GM19468 (cell line): ENCODE data around the gene GAS2.
"Not testable (repeated sequence)": the region's sequence is repeated elsewhere in the genome, so short reads cannot be mapped to it uniquely, and the experiment has no call there.

Experiments used
- ATAC-seq: cut with Tn5 transposase; IDR thresholded peaks from one replicate; pipeline ENCODE4 v1.9.1; 2021; ENCODE audit warnings: mild to moderate bottlenecking, moderate library complexity, moderate number of reproducible peaks; ENCODE audit not compliant: unreplicated experiment; ENCODE audit errors: extremely low read depth

The GAS2 gene

DNA sequence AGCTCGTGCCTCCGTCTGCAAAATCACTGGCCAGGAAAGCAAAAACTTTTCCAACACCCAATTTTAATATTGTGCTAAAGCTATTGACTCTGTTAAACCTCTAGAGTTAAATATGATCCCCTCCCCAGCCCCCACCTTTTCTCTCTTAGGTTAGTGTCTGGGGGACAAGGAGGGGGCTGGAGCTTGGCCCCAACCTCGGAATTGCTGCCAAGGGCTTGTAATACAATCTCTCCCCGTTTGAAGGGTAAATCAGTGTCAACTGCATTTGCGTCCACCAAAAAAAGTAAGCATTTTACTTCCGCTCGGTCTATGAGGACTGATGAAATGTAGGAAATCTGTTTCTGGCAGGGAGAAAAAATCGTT is at the start of gene GAS2:
GAS2 (plus strand) TSS at position 287 of the 363 bp plus-strand sequence. CDS start 8,259 bp downstream, outside the sequence.
- ATAC-seq: no peak

DNA sequence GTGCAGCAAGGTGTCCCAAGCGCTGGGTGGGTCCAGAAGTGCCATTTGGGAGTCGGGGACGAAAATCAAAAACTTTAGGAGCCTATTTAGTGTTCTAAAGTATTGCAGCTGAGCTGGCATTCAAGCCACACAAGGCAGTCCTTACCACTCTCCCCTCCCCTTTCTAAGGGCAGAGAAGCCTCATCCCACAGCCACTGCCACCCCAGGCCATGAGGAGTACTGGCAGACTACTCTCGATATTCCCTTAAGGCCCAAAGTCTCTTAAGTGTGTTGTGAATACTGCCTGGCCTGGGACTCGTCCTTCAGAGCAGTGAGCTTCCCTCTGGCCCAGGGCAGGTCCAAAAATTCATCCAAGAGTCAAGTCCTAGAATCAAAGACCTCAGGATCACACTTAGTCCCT is 48.5 kb upstream of the GAS2 start:
- ATAC-seq: no peak

GRCh38 chr11:22624742-22625447 is 41.5 kb upstream of the GAS2 start:
- ATAC-seq: peak; percentile 34

DNA sequence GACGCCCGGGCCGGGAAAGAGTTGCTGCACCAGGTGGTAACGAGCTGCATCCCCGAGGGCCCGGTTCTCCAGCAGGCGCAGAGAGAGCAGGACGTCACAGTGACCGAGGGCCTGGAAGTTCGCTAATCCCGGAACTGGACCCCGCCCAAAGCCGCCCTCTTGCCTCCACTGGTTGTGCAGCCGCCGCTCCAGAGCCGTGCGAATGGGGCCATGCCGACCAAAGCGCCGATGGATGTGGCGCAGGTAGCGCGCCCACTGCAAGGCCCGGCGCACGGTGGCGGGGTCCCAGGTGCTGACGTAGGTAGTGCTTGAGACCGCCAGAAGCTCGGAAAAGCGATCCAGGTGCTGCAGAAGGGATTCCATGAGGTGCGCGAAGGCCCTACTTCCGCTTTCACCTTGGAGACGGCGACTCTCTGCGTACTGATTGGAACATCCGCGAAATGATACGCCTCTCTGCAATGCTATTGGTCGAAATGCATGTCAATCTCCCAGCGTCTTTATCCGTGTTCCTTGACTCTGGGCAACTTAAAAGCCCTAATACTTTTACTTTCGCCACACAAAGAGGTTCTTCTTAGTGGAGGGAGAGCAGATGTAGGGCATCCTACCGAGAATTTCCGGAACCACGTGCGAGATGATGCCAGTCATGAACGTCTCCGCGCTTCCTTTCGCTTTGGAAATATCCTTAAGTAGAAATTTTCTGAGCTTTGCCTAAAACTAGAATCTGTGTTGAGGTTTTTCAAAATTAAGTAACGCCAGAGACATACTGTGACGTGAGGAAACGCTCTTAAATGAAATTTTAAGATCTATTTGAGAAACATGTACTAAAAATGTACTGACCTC is 40.7 kb upstream of the GAS2 start, which contains the start of gene FANCF:
FANCF (minus strand) TSS at position 376 of the 840 bp plus-strand sequence; CDS start at position 363, 13 bp downstream.
- ATAC-seq: peak; percentile 97

GRCh38 chr11:22626573-22627239 is 39.7 kb upstream of the GAS2 start:
- ATAC-seq: no peak

GRCh38 chr11:22627421-22627820 is 39.0 kb upstream of the GAS2 start:
- no peak for ATAC-seq

DNA sequence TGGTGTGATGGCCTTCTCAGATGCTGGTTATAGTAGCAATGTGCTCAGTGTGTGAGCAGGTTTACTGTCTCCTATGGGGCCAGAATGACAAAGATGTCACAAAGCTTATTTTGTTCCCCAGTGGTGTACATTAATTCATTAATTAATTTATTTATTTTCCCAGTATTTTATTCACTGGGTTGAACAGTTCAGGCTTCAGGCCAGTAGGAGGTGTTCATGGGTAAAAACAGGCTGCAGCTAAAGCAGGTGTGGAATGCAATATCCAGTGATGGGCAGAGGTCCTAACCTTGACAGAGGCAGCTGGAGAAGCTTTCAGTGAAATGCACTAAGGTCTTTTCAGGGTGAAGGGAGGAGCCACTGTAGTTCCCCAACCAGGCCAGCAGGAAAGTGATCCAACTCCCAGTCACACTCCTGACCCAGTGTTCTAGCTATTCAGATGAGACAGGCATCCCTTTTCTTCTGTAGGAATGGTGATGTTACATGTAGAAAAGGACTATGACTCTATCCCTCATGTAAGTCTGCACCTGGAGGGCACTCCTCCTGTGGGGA is 33.0 kb upstream of the GAS2 start:
- ATAC-seq: no peak

DNA sequence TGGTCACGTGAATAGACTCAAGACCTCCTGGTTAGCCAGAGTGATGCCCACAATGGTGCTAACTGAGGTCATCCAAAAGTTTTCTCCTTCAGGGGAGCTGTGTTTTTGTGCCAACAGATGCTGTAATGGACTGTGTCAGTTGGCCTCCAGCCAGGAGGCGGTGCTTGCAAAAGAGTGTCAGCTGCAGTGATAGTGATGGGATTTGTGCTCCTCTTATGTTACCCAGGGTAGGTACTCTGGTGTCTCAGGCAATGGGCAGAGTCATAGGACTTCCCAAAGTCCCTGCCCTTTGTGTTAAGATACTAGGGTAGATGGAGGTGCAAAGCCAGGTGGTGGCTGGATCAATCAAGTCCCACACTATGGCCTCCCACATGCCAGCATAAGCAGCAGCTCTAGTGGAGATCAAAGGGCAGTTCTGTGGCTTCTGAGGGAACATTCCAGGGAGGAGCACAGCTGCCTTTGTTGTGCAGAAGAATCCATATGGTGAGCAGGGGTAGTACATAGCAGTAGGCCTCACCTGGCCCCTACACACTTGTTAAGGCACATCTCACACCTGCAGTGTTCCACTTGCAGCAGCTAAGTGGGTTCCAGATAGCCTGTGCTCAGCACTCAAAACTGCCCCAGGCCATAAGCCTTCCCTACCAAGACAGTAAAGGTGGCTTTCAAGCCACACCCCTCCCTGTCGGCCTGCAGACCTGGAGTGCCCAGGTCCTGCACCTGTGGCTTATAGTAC is 31.3 kb upstream of the GAS2 start:
- ATAC-seq: no peak

DNA sequence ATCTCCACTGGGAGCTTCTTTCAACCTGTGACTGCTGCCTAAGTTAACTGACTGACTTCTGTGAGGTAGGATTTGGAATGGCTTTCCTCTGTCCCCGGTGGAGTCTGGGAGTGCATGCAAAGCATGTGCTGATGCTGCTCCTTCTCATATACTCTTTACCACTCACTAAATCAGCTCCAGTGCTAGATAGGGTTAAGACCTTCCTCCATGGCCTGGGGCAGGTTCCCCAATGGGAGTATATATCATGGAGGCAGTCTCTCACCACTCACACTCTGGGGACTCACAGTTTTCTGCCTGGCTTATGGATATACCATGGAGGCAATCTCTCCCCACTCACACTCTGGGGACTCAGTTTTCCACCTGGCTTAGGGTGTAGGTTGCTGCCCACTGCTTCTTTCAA is 30.7 kb upstream of the GAS2 start:
- ATAC-seq: no peak

DNA sequence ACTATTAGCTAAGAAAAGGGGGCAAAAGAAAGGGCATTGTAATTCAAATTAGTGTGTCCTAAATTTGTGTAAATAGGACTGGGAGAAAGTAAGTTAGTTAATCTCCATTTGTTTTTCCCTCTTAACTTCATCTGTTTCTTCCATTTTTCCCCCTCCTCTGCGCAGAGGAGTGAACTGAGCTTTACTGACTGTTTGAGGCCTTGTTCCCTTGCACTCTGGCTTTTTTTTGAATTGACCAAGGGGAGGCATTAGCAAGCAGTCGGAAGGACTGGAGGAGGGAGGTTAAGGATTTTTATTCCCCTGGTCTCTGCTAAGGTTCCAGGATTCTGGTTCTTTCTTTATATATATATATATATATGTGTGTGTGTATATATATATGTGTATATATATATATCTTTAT is 25.5 kb upstream of the GAS2 start:
- no peak for ATAC-seq

GRCh38 chr11:22641559-22641958 is 24.9 kb upstream of the GAS2 start:
- ATAC-seq: no peak

DNA sequence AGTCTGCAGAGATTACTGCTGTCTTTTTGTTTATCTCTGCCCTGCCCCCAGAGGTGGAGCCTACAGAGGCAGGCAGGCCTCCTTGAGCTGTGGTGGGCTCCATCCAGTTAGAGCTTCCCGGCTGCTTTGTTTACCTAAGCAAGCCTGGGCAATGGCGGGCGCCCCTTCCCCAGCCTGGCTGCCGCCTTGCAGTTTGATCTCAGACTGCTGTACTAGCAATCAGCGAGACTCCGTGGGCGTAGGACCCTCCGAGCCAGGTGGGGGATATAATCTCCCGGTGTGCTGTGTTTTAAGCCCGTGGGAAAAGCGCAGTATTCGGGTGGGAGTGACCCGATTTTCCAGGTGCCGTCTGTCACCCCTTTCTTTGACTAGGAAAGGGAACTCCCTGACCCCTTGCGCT is 14.1 kb upstream of the GAS2 start:
- not testable (repeated sequence) for ATAC-seq

- ATAC-seq: no peak
Measured at GRCh38 chr11:22656130-22656529, 10.3 kb upstream of the GAS2 start.

DNA sequence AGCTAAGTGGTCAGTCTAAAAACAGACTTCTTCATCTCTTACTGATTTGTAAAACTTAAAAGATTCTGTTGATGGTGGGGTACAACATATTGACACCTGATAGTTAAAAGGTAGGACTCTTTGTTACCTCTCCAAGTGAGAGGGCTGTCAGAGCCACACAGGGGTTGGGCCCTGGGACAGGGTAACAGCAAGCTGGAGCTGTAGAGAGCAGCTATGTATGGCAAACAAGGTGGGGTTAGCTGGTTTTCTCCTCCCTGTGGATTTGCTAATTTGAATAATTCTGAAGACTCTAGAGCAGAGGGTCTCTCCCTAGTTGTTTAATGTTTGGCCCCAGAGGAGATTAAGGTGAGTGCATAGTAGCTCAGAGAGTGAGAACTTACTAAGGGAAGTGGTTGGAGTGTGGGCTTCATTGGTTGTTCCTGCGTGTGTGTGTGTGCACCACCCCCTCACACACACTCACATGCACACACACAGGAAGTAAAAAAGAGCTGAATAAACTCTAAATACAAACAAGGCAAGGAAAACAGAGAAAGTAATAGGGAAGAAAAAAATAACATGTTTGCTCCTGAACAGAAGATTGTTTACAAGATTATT is 9.2 kb upstream of the GAS2 start:
- ATAC-seq: peak; percentile 96

DNA sequence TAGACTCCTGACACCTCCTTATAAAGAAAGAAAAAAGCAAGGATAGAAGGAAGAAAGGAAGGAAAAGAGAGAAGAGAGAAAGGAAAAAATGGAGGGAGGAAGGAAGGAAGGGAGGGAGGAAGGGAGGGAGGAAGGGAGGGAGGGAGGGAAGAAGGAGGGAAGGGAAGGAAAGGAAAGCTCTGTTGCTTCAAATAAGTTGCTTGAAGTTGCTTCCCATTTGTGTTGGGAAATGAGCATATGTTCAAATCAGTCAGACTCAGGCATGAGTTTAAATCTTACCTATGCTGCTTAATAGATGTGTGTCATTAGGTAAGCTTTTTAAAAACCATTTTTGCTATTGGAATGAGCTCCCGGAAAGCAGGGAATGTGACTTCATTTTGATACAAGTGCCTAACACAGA is 6.6 kb upstream of the GAS2 start:
- ATAC-seq: no peak

- peak; percentile 26 for ATAC-seq
Measured at GRCh38 chr11:22666688-22667439, 453 bp downstream of the GAS2 start.

- no peak for ATAC-seq
Measured at GRCh38 chr11:22668005-22668796, 1.8 kb downstream of the GAS2 start.

GRCh38 chr11:22669368-22669767 is 3.0 kb downstream of the GAS2 start:
- ATAC-seq: no peak
